CD4-positive, alpha-beta T cell treated with Interleukin-10 for 1 hour (primary cell): ENCODE measurements around the gene SLC30A7.
"Not testable (repeated sequence)": the region's sequence is repeated elsewhere in the genome, so short reads cannot be mapped to it uniquely, and the experiment has no call there.

Source experiments
- DNase-seq: peaks from one replicate; pipeline ENCODE4 v3.0.0-alpha.2; 2020

SLC30A7 gene

GRCh38 chr1:100892554-100892953 is 3.3 kb upstream of the SLC30A7 start:
- DNase-seq, result no peak

GRCh38 chr1:100893718-100894117 is 2.2 kb upstream of the SLC30A7 start:
- DNase-seq, result no peak

GRCh38 chr1:100894603-100895539 is 1.0 kb upstream of the SLC30A7 start, which contains the start of gene EXTL2:
TSS of gene EXTL2 (minus strand) at chr1:100894842. CDS start at chr1:100888757, 6,085 bp downstream.
- peak; percentile 65 for DNase-seq

- DNase-seq, result peak; percentile 85
Observed at GRCh38 chr1:100896481-100896982, 642 bp downstream of the SLC30A7 start.

GRCh38 chr1:100902365-100902764 is 6.5 kb downstream of the SLC30A7 start:
- DNase-seq, result no peak

GRCh38 chr1:100903777-100904176 is 7.9 kb downstream of the SLC30A7 start:
- DNase-seq, result no peak

GRCh38 chr1:100904528-100904927 is 8.6 kb downstream of the SLC30A7 start:
- DNase-seq, result no peak

- no peak for DNase-seq
Observed at GRCh38 chr1:100905181-100905580, 9.3 kb downstream of the SLC30A7 start.

GRCh38 chr1:100907887-100908286 is 12.0 kb downstream of the SLC30A7 start:
- no peak for DNase-seq

GRCh38 chr1:100909018-100909417 is 13.1 kb downstream of the SLC30A7 start:
- DNase-seq, result no peak

GRCh38 chr1:100912019-100912418 is 16.1 kb downstream of the SLC30A7 start:
- no peak for DNase-seq

- peak; percentile 72 for DNase-seq
Observed at GRCh38 chr1:100921110-100921706, 25.3 kb downstream of the SLC30A7 start.

GRCh38 chr1:100924212-100924611 is 28.3 kb downstream of the SLC30A7 start:
- no peak for DNase-seq

GRCh38 chr1:100924991-100925390 is 29.1 kb downstream of the SLC30A7 start:
- no peak for DNase-seq

- no peak for DNase-seq
Observed at GRCh38 chr1:100926240-100926639, 30.4 kb downstream of the SLC30A7 start.

- DNase-seq, result peak; percentile 76
Observed at GRCh38 chr1:100927276-100927675, 31.4 kb downstream of the SLC30A7 start.

GRCh38 chr1:100928128-100928527 is 32.2 kb downstream of the SLC30A7 start:
- peak; percentile 43 for DNase-seq

GRCh38 chr1:100930494-100930893 is 34.6 kb downstream of the SLC30A7 start:
- peak; percentile 49 for DNase-seq

- DNase-seq, result no peak
Observed at GRCh38 chr1:100931716-100932115, 35.8 kb downstream of the SLC30A7 start.

- not testable (repeated sequence) for DNase-seq
Observed at GRCh38 chr1:100933555-100933954, 37.7 kb downstream of the SLC30A7 start.

- DNase-seq, result no peak
Observed at GRCh38 chr1:100936194-100936967, 40.5 kb downstream of the SLC30A7 start.

- no peak for DNase-seq
Observed at GRCh38 chr1:100941098-100941527, 45.2 kb downstream of the SLC30A7 start.
